HCT116 (cell line): ENCODE results near the gene ZBTB24. TPM values are rescaled to one million over a fixed set of nuclear protein-coding genes. Genes with fewer than 3 reads are reported as not detected.

Source experiments
- total RNA-seq: library from RNA; stranded (reverse); gene quantifications from one replicate; pipeline ENCODE4 v1.2.1, GENCODE V29; 2021; ENCODE audit not compliant: unreplicated experiment

Gene ZBTB24
- total RNA-seq, 1 experiment from 2014 or later: 11.3 TPM

Other genes with a start within 250 kb of the ZBTB24 start
- gene CD164, start 100.8 kb downstream of the ZBTB24 start, total RNA-seq: 171 TPM
- gene PPIL6, start 42.6 kb downstream of the ZBTB24 start, total RNA-seq: 3.3 TPM
- 14.7 TPM for gene SMPD2, start 42.5 kb downstream of the ZBTB24 start, total RNA-seq
- gene MICAL1, start 27.4 kb downstream of the ZBTB24 start, total RNA-seq: 23.9 TPM
- 3.5 TPM for gene AK9, start 208.0 kb upstream of the ZBTB24 start, total RNA-seq
- gene FIG4, start 208.1 kb upstream of the ZBTB24 start, total RNA-seq: 15.7 TPM